ENCODE results near the gene XRCC5.

The XRCC5 gene

DNA sequence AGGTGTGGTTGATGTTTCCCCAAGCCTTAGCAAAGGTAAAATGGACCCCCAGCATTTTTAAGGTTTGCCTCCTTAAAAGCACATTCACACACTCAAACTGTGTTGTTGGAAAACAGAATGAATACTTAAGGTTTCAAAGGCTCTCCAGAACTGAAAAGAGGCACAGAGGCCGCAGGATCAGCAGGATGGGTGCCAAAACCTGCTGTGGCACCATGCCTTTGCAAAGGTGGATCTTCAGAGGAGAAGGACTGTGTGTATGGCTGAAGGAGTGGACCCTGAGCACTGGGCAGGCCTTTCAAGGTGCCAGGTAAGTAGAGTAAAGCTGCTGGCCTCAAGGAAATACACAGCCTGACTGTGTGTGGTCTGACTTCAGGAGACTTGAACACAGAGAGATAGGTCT, 127.3 kb downstream of the XRCC5 start:
- no peak for DNase-seq

- DNase-seq: no peak
These were observed 133.2 kb downstream of the XRCC5 start for GRCh38 chr2:216242365-216242764.

GRCh38 chr2:216243026-216243425, 133.9 kb downstream of the XRCC5 start:
- no peak for DNase-seq

DNA sequence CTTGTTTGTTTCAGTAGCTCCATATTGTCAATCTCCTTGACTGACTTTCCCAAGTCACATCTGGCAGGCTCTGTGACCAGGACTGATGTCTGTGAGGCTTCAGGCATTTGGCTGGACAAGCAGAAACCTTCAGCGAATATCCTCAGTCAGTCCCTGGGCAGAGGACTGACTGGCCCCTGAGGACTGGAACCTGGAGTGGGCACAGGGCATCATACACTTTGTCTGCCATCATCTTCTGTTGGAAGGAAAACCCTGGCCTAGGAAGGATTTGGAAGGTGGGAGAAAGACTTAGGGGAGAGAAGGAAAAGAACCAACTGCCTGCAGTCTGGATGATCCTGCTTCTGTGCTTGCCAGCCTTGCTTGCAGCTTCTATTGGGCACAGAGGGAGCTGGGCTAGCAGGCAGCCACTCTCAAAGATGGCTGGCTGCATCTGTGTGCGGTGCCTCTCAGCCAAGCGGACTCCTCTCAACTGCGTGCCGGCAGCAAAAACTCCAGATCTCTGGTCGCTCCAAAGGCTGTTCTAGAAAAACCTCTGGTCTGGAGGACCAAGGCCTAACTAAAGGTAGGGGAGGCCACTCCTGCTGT, 136.3 kb downstream of the XRCC5 start:
- DNase-seq: no peak

GRCh38 chr2:216246766-216247165, 137.6 kb downstream of the XRCC5 start:
- no peak for DNase-seq

Measured in kidney glomerular epithelial cell (primary cell).